ENCODE data around the gene VWA1. TPM values are rescaled to one million over a fixed set of nuclear protein-coding genes. Genes with fewer than 3 reads are reported as not detected.
"Not testable (repeated sequence)": the region's sequence is repeated elsewhere in the genome, so short reads cannot be mapped to it uniquely, and the experiment has no call there.

The VWA1 gene
- total RNA-seq, 2 donors from 2014 or later = 0.84 to 6.2 TPM

DNA sequence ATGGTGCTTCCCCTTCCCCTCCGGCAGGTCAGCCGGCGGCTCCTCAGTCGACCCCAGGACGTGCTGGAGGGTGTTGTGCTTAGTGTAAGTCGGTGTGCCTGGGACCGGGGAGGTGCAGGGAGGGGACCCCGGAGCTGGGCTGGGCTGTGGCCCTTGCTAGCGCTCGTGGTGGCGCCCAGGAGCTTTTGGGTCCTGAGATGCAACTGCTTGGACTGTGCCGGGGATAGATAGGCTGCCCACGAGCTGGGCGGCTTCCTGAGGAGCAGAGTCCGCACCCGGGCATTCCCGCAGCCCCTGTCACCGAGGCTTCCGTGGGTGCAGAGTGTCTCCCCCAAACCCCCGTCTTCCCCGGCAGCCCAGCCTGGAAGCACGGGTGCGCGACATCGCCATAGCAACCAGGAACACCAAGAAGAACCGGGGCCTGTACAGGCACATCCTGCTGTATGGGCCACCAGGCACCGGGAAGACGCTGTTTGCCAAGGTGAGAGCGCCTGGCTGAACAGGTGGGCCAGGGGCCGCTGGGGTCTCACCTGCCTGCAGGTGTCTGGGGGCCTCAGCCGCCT is 50.3 kb downstream of the VWA1 start:
- H3K36me3 Mint-ChIP-seq (ENCODE audit: low read depth) = peaks cover 63% of the 10 kb centered on the region
- H3K27me3 Mint-ChIP-seq; H3K9me3 Mint-ChIP-seq; H3K4me3 Mint-ChIP-seq; H3K4me1 Mint-ChIP-seq; H3K27ac Mint-ChIP-seq; ATAC-seq (replicated peaks): not testable (repeated sequence)

DNA sequence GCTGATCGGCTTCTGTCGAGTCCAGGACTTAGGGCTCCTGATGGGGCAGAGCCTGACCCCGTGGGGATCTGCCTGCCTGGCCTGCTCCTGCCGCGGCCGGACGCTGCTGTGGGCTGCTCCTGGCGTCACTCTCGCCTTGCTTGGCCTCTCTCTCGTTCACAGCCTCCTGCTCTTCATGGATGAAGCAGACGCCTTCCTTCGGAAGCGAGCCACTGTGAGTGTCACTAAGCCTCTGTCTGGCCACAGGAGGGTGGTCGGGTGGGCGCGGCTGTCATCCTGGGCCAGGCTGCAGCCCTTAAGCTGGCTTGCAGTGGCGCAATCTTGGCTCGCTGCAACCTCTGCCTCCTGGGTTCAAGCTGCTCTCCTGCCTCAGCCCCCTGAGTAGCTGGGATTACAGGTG is 52.2 kb downstream of the VWA1 start:
- no peaks in the 10 kb centered on the region for H3K9me3 Mint-ChIP-seq
- H3K4me3 Mint-ChIP-seq = no peak overlapping the region
- H3K27ac Mint-ChIP-seq = no peak overlapping the region
- H3K27me3 Mint-ChIP-seq = no peaks in the 10 kb centered on the region
- no peaks in the 10 kb centered on the region for H3K4me1 Mint-ChIP-seq
- H3K36me3 Mint-ChIP-seq (ENCODE audit: low read depth) = peaks cover 71% of the 10 kb centered on the region
- ATAC-seq (replicated peaks) = no peak

GRCh38 chr1:1489231-1489630 is 53.7 kb downstream of the VWA1 start:
- Mint-ChIP-seq H3K36me3 (ENCODE audit: low read depth) (peaks cover 69% of the 10 kb centered on the region), H3K4me1 (no peaks in the 10 kb centered on the region)

GRCh38 chr1:1489861-1490260 is 54.4 kb downstream of the VWA1 start:
- no peaks in the 10 kb centered on the region for H3K27me3 Mint-ChIP-seq
- H3K27ac Mint-ChIP-seq = no peak overlapping the region
- peaks cover 65% of the 10 kb centered on the region for H3K36me3 Mint-ChIP-seq (ENCODE audit: low read depth)
- no peaks in the 10 kb centered on the region for H3K9me3 Mint-ChIP-seq
- no peak overlapping the region for H3K4me3 Mint-ChIP-seq
- no peaks in the 10 kb centered on the region for H3K4me1 Mint-ChIP-seq
- ATAC-seq (replicated peaks) = no peak

More at GRCh38 chr1:1489231-1489630, 53.7 kb downstream of the VWA1 start:
- Mint-ChIP-seq H3K4me3 (no peak overlapping the region), H3K9me3 (no peaks in the 10 kb centered on the region), H3K27me3 (no peaks in the 10 kb centered on the region), H3K27ac (no peak overlapping the region)
- no peak for ATAC-seq (replicated peaks)

DNA sequence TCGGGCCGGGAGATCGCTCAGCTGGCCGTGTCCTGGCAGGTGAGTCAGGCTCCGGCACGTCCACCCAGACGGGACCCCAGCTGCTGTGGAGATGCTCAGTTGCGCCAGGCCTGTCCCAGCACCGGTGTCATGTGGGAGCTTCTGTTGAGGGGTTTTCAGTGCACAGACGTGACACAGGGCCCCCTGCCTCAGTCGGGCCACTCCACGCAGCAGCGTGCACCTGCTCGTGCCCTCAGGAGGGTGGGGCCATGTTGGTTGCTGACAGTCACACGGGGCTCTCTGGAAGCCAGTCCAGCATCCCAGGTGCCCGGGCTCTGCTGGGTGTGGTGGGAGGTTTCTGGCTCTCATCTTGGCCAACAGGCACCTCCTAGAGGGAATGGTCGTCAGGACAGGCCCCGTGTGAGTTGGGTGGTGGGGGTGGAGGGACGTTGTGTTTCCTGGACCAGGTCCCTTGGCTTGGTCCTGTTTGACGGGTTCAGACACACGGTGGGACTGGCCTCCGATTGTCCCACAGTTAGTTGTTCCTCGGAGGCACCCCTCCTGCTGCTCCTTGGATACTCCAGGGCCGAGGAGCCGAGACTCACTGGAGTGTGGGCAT is 55.2 kb downstream of the VWA1 start:
- no peak for ATAC-seq (replicated peaks)

DNA sequence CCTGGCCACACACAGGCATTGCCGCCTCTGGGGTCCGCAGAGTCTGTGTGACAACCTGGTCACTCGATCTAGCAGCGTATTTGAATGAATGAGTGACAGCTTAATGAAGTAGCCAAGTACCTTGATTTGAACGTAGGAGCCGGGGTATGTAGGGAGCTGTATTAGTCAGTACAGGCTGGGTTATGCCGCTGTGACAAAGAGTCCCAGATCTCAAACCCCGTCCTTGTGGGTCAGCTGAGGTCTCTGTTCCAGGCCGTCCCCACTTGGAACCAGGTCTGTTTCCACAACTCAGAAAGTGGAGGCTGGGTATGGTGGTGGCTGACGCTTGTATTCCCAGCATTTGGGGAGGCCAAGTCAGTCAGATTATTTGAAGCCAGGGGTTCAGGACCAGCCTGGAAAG is 56.1 kb downstream of the VWA1 start:
- ATAC-seq (replicated peaks) = no peak
- Mint-ChIP-seq H3K27me3 (no peaks in the 10 kb centered on the region), H3K36me3 (ENCODE audit: low read depth) (peaks cover 65% of the 10 kb centered on the region), H3K4me1 (no peaks in the 10 kb centered on the region), H3K27ac (no peak overlapping the region), H3K4me3 (no peak overlapping the region), H3K9me3 (no peaks in the 10 kb centered on the region)

More for the DNA sequence above, 55.2 kb downstream of the VWA1 start:
- Mint-ChIP-seq H3K27ac (no peak overlapping the region), H3K27me3 (no peaks in the 10 kb centered on the region), H3K36me3 (ENCODE audit: low read depth) (peaks cover 65% of the 10 kb centered on the region), H3K9me3 (no peaks in the 10 kb centered on the region), H3K4me3 (no peak overlapping the region), H3K4me1 (no peaks in the 10 kb centered on the region)

Other genes starting within 250 kb of the VWA1 start
- gene TNFRSF18, start 229.1 kb upstream of the VWA1 start, total RNA-seq = 100 to 1,000 TPM; 105 to 796 TPM
- gene TNFRSF4, start 221.5 kb upstream of the VWA1 start, total RNA-seq = 1,000 to 10,000 TPM in 1 of 2 donors, 100 to 1,000 TPM in 1; 384 to 1,007 TPM
- gene SDF4, start 203.7 kb upstream of the VWA1 start, total RNA-seq = 100 to 1,000 TPM; 169 to 773 TPM
- 10 to 100 TPM; 10.9 to 16.7 TPM for gene B3GALT6, start 203.5 kb upstream of the VWA1 start, total RNA-seq
- gene C1QTNF12, start 189.0 kb upstream of the VWA1 start, total RNA-seq = 1 to 10 TPM; 1.8 to 7.5 TPM
- 10 to 100 TPM; 68.7 to 78.0 TPM for gene UBE2J2, start 161.8 kb upstream of the VWA1 start, total RNA-seq
- 1 to 10 TPM; 4.7 to 9.8 TPM for gene SCNN1D, start 155.3 kb upstream of the VWA1 start, total RNA-seq
- 10 to 100 TPM; 41.4 to 43.3 TPM for gene ACAP3, start 127.8 kb upstream of the VWA1 start, total RNA-seq
- gene PUSL1, start 127.1 kb upstream of the VWA1 start, total RNA-seq = 10 to 100 TPM; 15.9 to 24.0 TPM
- gene INTS11, start 111.0 kb upstream of the VWA1 start, total RNA-seq = 100 to 1,000 TPM; 122 to 125 TPM
- 10 to 100 TPM; 16.8 to 22.3 TPM for gene CPTP, start 110.9 kb upstream of the VWA1 start, total RNA-seq
- 1 to 10 TPM in 1 of 2 donors, under 1 TPM in 1; 0.71 to 1.1 TPM for gene TAS1R3, start 104.4 kb upstream of the VWA1 start, total RNA-seq
- 10 to 100 TPM; 46.2 to 48.0 TPM for gene DVL1, start 86.3 kb upstream of the VWA1 start, total RNA-seq
- under 1 TPM in 1 of 2 donors, not detected in 1; 0.56 TPM for gene MXRA8, start 77.1 kb upstream of the VWA1 start, total RNA-seq
- 100 to 1,000 TPM in 1 of 2 donors, 10 to 100 TPM in 1; 93.3 to 163 TPM for gene AURKAIP1, start 60.5 kb upstream of the VWA1 start, total RNA-seq
- gene CCNL2, start 36.4 kb upstream of the VWA1 start, total RNA-seq = 100 to 1,000 TPM; 103 to 107 TPM
- 100 to 1,000 TPM in 1 of 2 donors, 10 to 100 TPM in 1; 57.7 to 147 TPM for gene MRPL20, start 28.4 kb upstream of the VWA1 start, total RNA-seq
- gene ANKRD65, start 14.4 kb upstream of the VWA1 start, total RNA-seq = not detected
- gene ATAD3C, start 14.0 kb downstream of the VWA1 start, total RNA-seq = 1 to 10 TPM; 1.4 to 2.1 TPM
- 10 to 100 TPM; 24.6 to 55.5 TPM for gene ATAD3B, start 36.1 kb downstream of the VWA1 start, total RNA-seq
- gene ATAD3A, start 76.5 kb downstream of the VWA1 start, total RNA-seq = 10 to 100 TPM; 24.2 to 56.8 TPM
- 1 to 10 TPM; 2.1 to 2.3 TPM for gene TMEM240, start 104.9 kb downstream of the VWA1 start, total RNA-seq
- gene SSU72, start 139.2 kb downstream of the VWA1 start, total RNA-seq = 100 to 1,000 TPM in 1 of 2 donors, 10 to 100 TPM in 1; 75.6 to 133 TPM
- 1 to 10 TPM; 1.1 to 1.4 TPM for gene FNDC10, start 164.4 kb downstream of the VWA1 start, total RNA-seq
- 10 to 100 TPM; 42.7 to 83.5 TPM for gene MIB2, start 179.8 kb downstream of the VWA1 start, total RNA-seq
- 1 to 10 TPM; 1.8 to 6.5 TPM for gene MMP23B, start 196.5 kb downstream of the VWA1 start, total RNA-seq
- 10 to 100 TPM; 19.1 to 34.4 TPM for gene CDK11B, start 223.3 kb downstream of the VWA1 start, total RNA-seq